H1 (cell line): Measurements from ENCODE around the gene TRIM10. TPM values are rescaled to one million over a fixed set of nuclear protein-coding genes. Genes with fewer than 3 reads are reported as not detected.

Source experiments
- CTCF ChIA-PET: fragments of 300-600 bp; sonication (Branson Sonifier 250); formaldehyde crosslinking; loops from one replicate; lab custom pipeline; 2021; ENCODE audit not compliant: partially characterized antibody; lab: Charles Lee
- POLR2A ChIA-PET: fragments of 300-600 bp; sonication (Branson Sonifier 250); formaldehyde crosslinking; loops from one replicate; lab custom pipeline; 2021; ENCODE audit warnings: inconsistent platforms; ENCODE audit not compliant: partially characterized antibody; lab: Charles Lee
- DNase-seq, 2 experiments: peaks; one replicate each; pipeline versions ENCODE4 v3.0.0 to v3.0.0-alpha.2; 2010 to 2022; ENCODE audit warnings: low spot score in 2 of 2, low read depth in 1 of 2, mixed read lengths in 1 of 2
- FAIRE-seq: peaks from 2 replicates; lab custom pipeline; 2011; peaks lifted over from hg19 to GRCh38; lab: Jason Lieb, UNC
- H2AFZ ChIP-seq: 2 replicates; pipeline ENCODE4 v1.8.1; 2012; ENCODE audit warnings: low read length, inconsistent platforms
- H2AK5ac ChIP-seq: 2 replicates; pipeline ENCODE4 v1.6.1; 2013; ENCODE audit warnings: low read depth, low read length
- H2BK120ac ChIP-seq: replicated peaks from 2 replicates; pipeline ENCODE3; 2013; ENCODE audit warnings: low read depth, low read length, inconsistent platforms
- H2BK12ac ChIP-seq: 2 replicates; pipeline ENCODE4 v1.6.1; 2013; ENCODE audit warnings: low read depth, low read length
- H2BK15ac ChIP-seq: 2 replicates; pipeline ENCODE4 v1.6.1; 2013; ENCODE audit warnings: low read length
- H2BK20ac ChIP-seq: 2 replicates; pipeline ENCODE4 v1.6.1; 2013; ENCODE audit warnings: low read length
- H2BK5ac ChIP-seq: 2 replicates; pipeline ENCODE4 v1.6.1; 2013; ENCODE audit warnings: low read depth, low read length
- H3K14ac ChIP-seq: 2 replicates; pipeline ENCODE4 v1.6.1; 2013; ENCODE audit warnings: inconsistent platforms; ENCODE audit not compliant: insufficient read length
- H3K18ac ChIP-seq: 2 replicates; pipeline ENCODE4 v1.6.1; 2013; ENCODE audit warnings: low read length; ENCODE audit errors: extremely low read depth
- H3K23ac ChIP-seq: 2 replicates; pipeline ENCODE4 v1.6.1; 2013; ENCODE audit warnings: inconsistent platforms; ENCODE audit not compliant: insufficient read length
- H3K23me2 ChIP-seq: 2 replicates; pipeline ENCODE4 v1.6.1; 2013; ENCODE audit warnings: low read depth, low read length
- H3K27ac ChIP-seq: 2 replicates; pipeline ENCODE4 v1.6.1; 2011; ENCODE audit warnings: low read depth, low read length, inconsistent platforms
- H3K27me3 ChIP-seq, 4 experiments: replicated peaks in 1 of 4; 1 replicate in 1 of 4; 2 replicates in 3 of 4; pipeline versions ENCODE4 v1.6.1 to v1.8.1; 2011 to 2013; ENCODE audit warnings: low read length in 3 of 4, mild to moderate bottlenecking in 3 of 4, inconsistent platforms in 2 of 4, mixed read lengths in 2 of 4, moderate library complexity in 1 of 4; ENCODE audit not compliant: control insufficient read depth in 3 of 4, insufficient read depth in 3 of 4; ENCODE audit errors: extremely low read depth in 1 of 4
- H3K36me3 ChIP-seq, 4 experiments: 2 replicates each; pipeline versions ENCODE4 v1.6.1 to v1.8.1; 2011 to 2013; ENCODE audit warnings: mild to moderate bottlenecking in 4 of 4, low read length in 3 of 4, moderate library complexity in 2 of 4, control low read depth in 1 of 4, inconsistent platforms in 1 of 4; ENCODE audit not compliant: insufficient read depth in 4 of 4, control insufficient read depth in 2 of 4
- H3K4ac ChIP-seq: replicated peaks from 2 replicates; pipeline ENCODE3; 2013; ENCODE audit warnings: low read length, low read depth, mixed read lengths, inconsistent platforms; ENCODE audit not compliant: insufficient read length
- H3K4me1 ChIP-seq, 4 experiments: replicated peaks in 1 of 4; 1 replicate in 1 of 4; 2 replicates in 3 of 4; pipeline versions ENCODE4 v1.6.1 to v1.8.1; 2011 to 2013; ENCODE audit warnings: low read length in 3 of 4, inconsistent platforms in 2 of 4, mixed read lengths in 1 of 4; ENCODE audit not compliant: insufficient read depth in 4 of 4, control insufficient read depth in 3 of 4
- H3K4me2 ChIP-seq, 2 experiments: 2 replicates each; pipeline versions ENCODE4 v1.6.1 to v1.8.1; 2011 to 2013; ENCODE audit warnings: low read depth in 2 of 2, low read length in 2 of 2, control low read depth in 1 of 2, inconsistent platforms in 1 of 2, mild to moderate bottlenecking in 1 of 2; ENCODE audit not compliant: insufficient read depth in 1 of 2
- H3K4me3 ChIP-seq, 4 experiments: fragments of 200-600, 300-600 bp in 1 of 4; sonication (generic), shearing (Covaris generic), sonication (Bioruptor Twin) in 1 of 4; 2 replicates each; pipeline versions ENCODE4 v1.5.1 to v1.8.1; 2011 to 2016; ENCODE audit warnings: low read length in 4 of 4, low read depth in 3 of 4, control low read depth in 2 of 4, inconsistent platforms in 2 of 4, mild to moderate bottlenecking in 2 of 4, mixed read lengths in 1 of 4, moderate library complexity in 1 of 4; ENCODE audit not compliant: insufficient read depth in 2 of 4; ENCODE audit errors: extremely low read depth in 1 of 4
- H3K56ac ChIP-seq: replicated peaks from 2 replicates; pipeline ENCODE3; 2013; ENCODE audit warnings: low read depth, mild to moderate bottlenecking, mixed read lengths, low read length, inconsistent platforms; ENCODE audit not compliant: insufficient read length
- H3K79me1 ChIP-seq: 2 replicates; pipeline ENCODE4 v1.6.1; 2013; ENCODE audit warnings: low read depth, low read length, control low read depth
- H3K79me2 ChIP-seq, 2 experiments: 2 replicates each; pipeline versions ENCODE4 v1.6.1 to v1.8.1; 2012 to 2013; ENCODE audit warnings: low read length in 2 of 2, mild to moderate bottlenecking in 2 of 2, inconsistent platforms in 1 of 2; ENCODE audit not compliant: insufficient read depth in 2 of 2, control insufficient read depth in 1 of 2
- H3K9ac ChIP-seq, 4 experiments: replicated peaks in 1 of 4; 1 replicate in 1 of 4; 2 replicates in 3 of 4; pipeline versions ENCODE4 v1.6.1 to v1.8.1; 2011 to 2013; ENCODE audit warnings: low read depth in 3 of 4, low read length in 3 of 4, control low read depth in 2 of 4, mild to moderate bottlenecking in 2 of 4, moderate library complexity in 2 of 4, inconsistent platforms in 1 of 4; ENCODE audit errors: extremely low read depth in 1 of 4
- H3K9me3 ChIP-seq, 2 experiments: 2 replicates each; pipeline versions ENCODE4 v1.6.1 to v1.8.1; 2012 to 2013; ENCODE audit warnings: mild to moderate bottlenecking in 2 of 2, moderate library complexity in 2 of 2, control low read depth in 1 of 2, inconsistent platforms in 1 of 2, low read depth in 1 of 2, low read length in 1 of 2, mixed read lengths in 1 of 2; ENCODE audit not compliant: insufficient read depth in 2 of 2
- H4K20me1 ChIP-seq, 2 experiments: replicated peaks in 1 of 2; 2 replicates each; pipeline versions ENCODE3 to v1.8.1; 2011 to 2013; ENCODE audit warnings: inconsistent platforms in 2 of 2, low read length in 2 of 2, mild to moderate bottlenecking in 1 of 2; ENCODE audit not compliant: insufficient read depth in 2 of 2, control insufficient read depth in 1 of 2
- H4K5ac ChIP-seq: 2 replicates; pipeline ENCODE4 v1.6.1; 2013; ENCODE audit warnings: low read length, low read depth, mixed read lengths, inconsistent platforms; ENCODE audit not compliant: insufficient read length
- H4K8ac ChIP-seq: 2 replicates; pipeline ENCODE4 v1.8.0; 2013; ENCODE audit warnings: mild to moderate bottlenecking, moderate library complexity, low read length, inconsistent platforms; ENCODE audit not compliant: insufficient read depth; ENCODE audit errors: extremely low read depth
- H4K91ac ChIP-seq: replicated peaks from 2 replicates; pipeline ENCODE3; 2013; ENCODE audit warnings: low read length, mixed read lengths, inconsistent platforms; ENCODE audit not compliant: insufficient read length
- CEBPB ChIP-seq: IDR thresholded peaks from 2 replicates; pipeline ENCODE4 v1.6.1; 2012; ENCODE audit warnings: low read depth, low read length
- CHD1 ChIP-seq: IDR thresholded peaks from 2 replicates; pipeline ENCODE4 v1.6.1; 2012; ENCODE audit warnings: low read depth, low read length, improper control_type of control experiment
- CREB1 ChIP-seq: IDR thresholded peaks from 2 replicates; pipeline ENCODE4 v1.6.1; 2012; ENCODE audit warnings: inconsistent platforms
- EP300 ChIP-seq, 2 experiments: IDR thresholded peaks; 1 replicate in 1 of 2; 2 replicates in 1 of 2; pipeline ENCODE4 v1.6.1; 2011 to 2012; ENCODE audit warnings: low read depth in 2 of 2, low read length in 2 of 2, mild to moderate bottlenecking in 2 of 2, borderline replicate concordance in 1 of 2, inconsistent platforms in 1 of 2, moderate library complexity in 1 of 2
- EZH2 ChIP-seq: fragments of 200-600 bp; sonication (generic); IDR thresholded peaks from 2 replicates; pipeline ENCODE4 v1.7.1; 2012; ENCODE audit warnings: low read depth, mild to moderate bottlenecking, moderate library complexity, low read length, inconsistent platforms; ENCODE audit not compliant: severe bottlenecking
- FOSL1 ChIP-seq: IDR thresholded peaks from 2 replicates; pipeline ENCODE4 v1.6.1; 2011; ENCODE audit warnings: mild to moderate bottlenecking, low read depth, low read length, moderate library complexity; ENCODE audit not compliant: insufficient read depth
- GABPA ChIP-seq: IDR thresholded peaks from 2 replicates; pipeline ENCODE4 v1.6.1; 2011; ENCODE audit warnings: mild to moderate bottlenecking, low read length, moderate library complexity, borderline replicate concordance; ENCODE audit not compliant: insufficient read depth
- HDAC2 ChIP-seq, 2 experiments: fragments of 300-600 bp in 1 of 2; sonication (generic) in 1 of 2; IDR thresholded peaks; 2 replicates each; pipeline ENCODE4 v1.6.1; 2011 to 2012; ENCODE audit warnings: low read depth in 2 of 2, low read length in 2 of 2, mild to moderate bottlenecking in 2 of 2, moderate library complexity in 2 of 2, borderline replicate concordance in 1 of 2, inconsistent platforms in 1 of 2
- HDAC6 ChIP-seq: IDR thresholded peaks from one replicate; pipeline ENCODE4 v1.7.1; 2012; ENCODE audit warnings: low read depth, mild to moderate bottlenecking, inconsistent platforms, low read length, moderate library complexity
- JUND ChIP-seq: IDR thresholded peaks from 2 replicates; pipeline ENCODE4 v1.6.1; 2011; ENCODE audit warnings: mild to moderate bottlenecking, improper control_type of control experiment, low read length
- NRF1 ChIP-seq: IDR thresholded peaks from 2 replicates; pipeline ENCODE4 v1.6.1; 2011; ENCODE audit warnings: mild to moderate bottlenecking, low read depth, low read length, improper control_type of control experiment
- PHF8 ChIP-seq: fragments of 200-600 bp; sonication (generic); conservative IDR thresholded peaks from 2 replicates; pipeline ENCODE4 v1.7.1; 2012; ENCODE audit warnings: low read depth, mild to moderate bottlenecking, inconsistent platforms, low read length, moderate library complexity
- RNF2 ChIP-seq: fragments of 200-900, 300-1000 bp; sonication (generic); IDR thresholded peaks from 2 replicates; pipeline ENCODE4 v1.7.1; 2016; ENCODE audit warnings: borderline replicate concordance, low read depth, mild to moderate bottlenecking, antibody characterized with exemption, low read length; ENCODE audit not compliant: poor library complexity, severe bottlenecking; ENCODE audit errors: missing control alignments
- SIX5 ChIP-seq: IDR thresholded peaks from 2 replicates; pipeline ENCODE4 v1.6.1; 2011; ENCODE audit warnings: mild to moderate bottlenecking, low read depth, low read length
- WGBS, 2 experiments: shearing (Covaris generic) in 1 of 2; methylation state at CpG; one replicate each; pipeline versions ENCODE4 v1.1.6 to v1.1.7; 2013 to 2015; ENCODE audit warnings: low lambda C conversion rate in 2 of 2, mixed read lengths in 2 of 2, inconsistent platforms in 1 of 2, low coverage in 1 of 2, missing lambda C conversion rate in 1 of 2; ENCODE audit not compliant: insufficient replicate concordance in 2 of 2, insufficient coverage in 1 of 2, insufficient read length in 1 of 2; ENCODE audit errors: extremely low coverage in 1 of 2, missing lambda C conversion rate in 1 of 2; 5-methylcytosine and 5-hydroxymethylcytosine counted together
- polyA plus RNA-seq, 7 experiments: library from polyadenylated mRNA; depleted of rRNA in 3 of 7; stranded (reverse) in 5 of 7; unstranded in 2 of 7; fragments of >200 nt in 5 of 7; fragments of 200-250 nt in 2 of 7; gene quantifications; 1 replicate in 5 of 7; 2 replicates in 1 of 7; 4 replicates in 1 of 7; pipeline versions ENCODE4 v1.2.1 to v1.2.3, GENCODE V29; 2011 to 2013; ENCODE audit warnings: missing spikeins in 2 of 7, mixed read lengths in 2 of 7
- total RNA-seq: library from RNA; stranded (reverse); fragmentation: NEBNext Ultra II Directional; extraction: Animal tissue kit (Norgen Biotek cat#: 25700); gene quantifications from 2 replicates; pipeline ENCODE4 v1.2.1, GENCODE V29; 2021

TRIM10 gene
- total and polyA plus RNA-seq, 2 of the 8 experiments (the other 6 are each of a cell fraction or from before 2014, with no cell fraction given) = 0.06 TPM; not detected in 1

DNA sequence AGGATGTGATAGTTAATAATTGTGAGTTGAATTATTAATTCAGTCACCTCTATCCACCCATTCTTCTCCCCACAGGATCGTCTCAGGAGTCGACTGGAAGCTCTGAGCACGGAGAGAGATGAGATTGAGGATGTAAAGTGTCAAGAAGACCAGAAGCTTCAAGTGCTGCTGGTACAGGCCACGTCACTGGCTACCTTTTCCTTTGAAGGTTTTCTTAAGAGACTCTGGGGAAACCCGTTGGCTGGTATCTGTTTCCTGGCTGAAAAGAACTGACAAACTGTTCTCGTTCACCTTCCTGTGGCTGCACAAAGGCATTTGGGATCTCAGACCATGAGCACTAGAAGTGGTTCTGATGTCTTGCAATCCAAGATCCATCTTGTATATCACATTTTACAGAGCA, 6.1 kb upstream of the TRIM10 start:
- Histone ChIP-seq H4K20me1 (no peaks in the 10 kb centered on the region), H2AFZ (no peak overlapping the region), H3K4me2 (no peak overlapping the region), H2BK20ac (no peak overlapping the region), H3K9me3 (no peaks in the 10 kb centered on the region), H2BK12ac (no peak overlapping the region), H4K91ac (no peak overlapping the region), H3K27me3 (peaks cover 3 to 21% (median 15%) of the 10 kb centered on the region in 4 experiments), H2BK5ac (no peak overlapping the region), H2AK5ac (no peak overlapping the region), H3K9ac (no peak overlapping the region), H3K36me3 (no peaks in the 10 kb centered on the region), H4K5ac (no peak overlapping the region), H3K23me2 (peaks cover 4% of the 10 kb centered on the region; the same call in 1 of the 2 replicates), H3K23ac (no peak overlapping the region), H3K56ac (no peak overlapping the region), H3K4ac (no peak overlapping the region), H2BK120ac (no peak overlapping the region), H3K79me1 (no peaks in the 10 kb centered on the region), H3K4me3 (no peak overlapping the region), H4K8ac (no peak overlapping the region), H3K4me1 (peaks cover 0 to 8% (median 4%) of the 10 kb centered on the region in 4 experiments; a peak in 4 of 7 replicates), H3K18ac (no peak overlapping the region), H3K14ac (no peak overlapping the region), H3K79me2 (no peaks in the 10 kb centered on the region), H3K27ac (no peak overlapping the region), H2BK15ac (no peak overlapping the region)
- ChIA-PET CTCF (interaction anchor here (0.9 to 3.2 kb wide), 7 partner anchors 9 to 90 kb away, joined by 3 to 29 read pairs (median 3); no protein-coding TSS in a partner anchor), POLR2A (no interaction called here)
- no peak for DNase-seq
- FAIRE-seq = no peak
- WGBS, 2 experiments = 85% methylated on average over 6 of the region's 6 CpGs; no CpG with 5 or more reads in 1 of the 2 experiments
- TF ChIP-seq JUND (no peak), CEBPB (no peak), RNF2 (no peak), FOSL1 (no peak), HDAC2 (IDR thresholded peaks at IDR 0.05; ENCODE audit: borderline replicate concordance in 1 of 2, low read depth in 2 of 2, low read length in 2 of 2) (no peak), SIX5 (no peak), CHD1 (no peak), GABPA (no peak), PHF8 (no peak), EP300 (IDR thresholded peaks at IDR 0.05; ENCODE audit: borderline replicate concordance in 1 of 2, low read depth in 2 of 2, low read length in 2 of 2) (no peak), NRF1 (no peak), EZH2 (no peak), CREB1 (no peak), HDAC6 (no peak)
